Kidney tubule cell (primary cell): Measurements from ENCODE around the gene SLC22A7.
A peak's percentile ranks its signal among the peaks of the same experiment; 100 is the strongest.

Source experiments
- DNase-seq: peaks from one replicate; pipeline ENCODE4 v3.0.0-alpha.2; 2018; ENCODE audit warnings: low spot score

SLC22A7 gene

DNA sequence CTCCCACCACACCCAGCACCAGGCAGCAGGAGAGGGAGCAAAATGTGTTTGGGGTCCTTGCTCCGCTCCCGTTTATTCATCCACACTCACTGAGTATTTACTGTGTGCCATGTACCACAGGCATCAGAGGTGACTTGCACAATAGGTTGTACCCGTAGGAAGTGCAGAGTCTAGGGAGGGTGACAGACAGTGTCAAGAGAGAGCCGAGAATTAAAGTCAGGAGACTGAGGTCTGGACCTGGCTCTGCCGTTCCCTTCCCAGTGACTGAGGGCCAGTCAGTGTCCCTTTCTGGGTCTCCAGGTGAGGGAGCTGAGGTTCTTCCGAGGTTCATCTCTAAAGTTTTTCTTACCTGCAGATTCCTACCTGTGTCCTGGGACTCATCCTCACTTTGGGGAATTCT is 32.5 kb upstream of the SLC22A7 start:
- DNase-seq, result no peak

GRCh38 chr6:43267619-43268354 is 30.3 kb upstream of the SLC22A7 start:
- no peak for DNase-seq

DNA sequence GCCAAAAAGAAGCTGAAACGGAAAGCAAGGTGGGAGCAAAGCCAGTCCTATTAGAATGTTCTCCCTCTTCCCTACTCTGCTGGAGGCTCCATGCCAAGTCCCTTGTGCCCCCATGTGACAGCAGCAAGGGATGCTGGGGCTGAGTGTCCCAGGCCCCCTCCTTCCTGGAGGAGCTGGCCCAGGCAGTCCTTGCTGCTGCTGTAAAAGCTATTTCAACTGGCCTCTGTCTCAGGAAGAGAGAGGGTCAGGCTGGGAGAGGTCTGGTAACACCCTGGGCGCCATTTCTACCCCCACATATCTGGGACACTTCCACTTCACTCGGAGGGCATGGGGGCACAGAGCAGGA is 29.7 kb upstream of the SLC22A7 start:
- no peak for DNase-seq

DNA sequence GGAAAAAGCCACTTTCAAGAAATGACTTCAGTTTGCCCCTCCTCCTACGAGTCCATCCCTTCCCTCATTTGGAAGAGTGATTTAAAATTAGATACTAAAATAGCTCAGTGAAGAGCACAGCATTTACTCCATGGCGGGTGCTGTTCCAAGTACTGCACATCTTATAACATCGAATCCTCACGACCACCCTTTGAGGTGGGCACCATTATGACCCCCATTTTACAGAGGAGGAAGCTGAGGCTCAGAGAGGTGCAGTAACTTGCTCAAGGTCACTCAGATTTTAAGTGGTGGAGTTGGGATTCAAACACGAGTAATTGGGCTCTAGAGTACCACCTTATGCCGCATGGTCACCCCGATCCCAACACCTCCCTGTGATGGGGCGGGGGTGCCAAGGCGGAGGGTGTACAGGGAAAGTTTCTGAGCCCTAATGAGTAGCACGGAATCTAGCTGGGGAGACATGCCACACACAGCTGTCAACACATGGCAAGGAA is 29.2 kb upstream of the SLC22A7 start:
- no peak for DNase-seq

DNA sequence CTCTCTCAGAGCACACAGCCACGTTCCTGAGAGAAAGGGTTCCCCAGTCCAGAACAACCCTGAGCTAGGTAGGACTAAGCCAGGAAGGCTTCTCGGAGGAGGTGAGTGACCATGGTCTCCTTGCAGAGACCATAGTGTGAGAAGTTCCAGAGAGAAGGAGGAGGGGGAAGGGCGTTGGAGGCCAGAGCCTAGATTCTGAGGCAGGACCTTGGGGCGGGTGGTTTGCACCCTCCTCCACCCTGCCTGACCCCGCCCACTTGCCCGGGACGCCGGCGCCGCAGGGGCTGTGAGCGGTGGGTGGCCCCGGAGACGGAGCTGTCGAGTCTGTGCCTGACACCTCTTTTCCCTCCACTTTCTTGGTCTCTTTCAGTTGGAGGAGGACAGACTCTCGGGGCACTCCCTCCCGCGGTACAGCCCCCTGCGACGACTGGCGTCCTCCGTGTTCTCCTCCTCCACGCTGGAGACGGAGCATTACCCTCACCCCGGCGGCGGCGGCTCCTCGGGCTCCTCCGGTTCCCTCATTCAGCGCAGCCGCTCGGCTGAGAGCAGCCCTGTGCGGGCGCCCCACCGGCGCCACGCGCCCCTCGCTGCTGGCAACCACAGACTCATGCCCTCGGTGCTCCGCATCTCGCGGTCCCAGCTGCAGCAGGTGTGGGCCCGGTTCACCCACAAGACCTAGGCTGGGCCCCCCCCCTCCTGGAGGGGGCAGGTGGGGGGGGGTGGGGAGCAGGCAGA is 28.6 kb upstream of the SLC22A7 start:
- DNase-seq, result no peak

DNA sequence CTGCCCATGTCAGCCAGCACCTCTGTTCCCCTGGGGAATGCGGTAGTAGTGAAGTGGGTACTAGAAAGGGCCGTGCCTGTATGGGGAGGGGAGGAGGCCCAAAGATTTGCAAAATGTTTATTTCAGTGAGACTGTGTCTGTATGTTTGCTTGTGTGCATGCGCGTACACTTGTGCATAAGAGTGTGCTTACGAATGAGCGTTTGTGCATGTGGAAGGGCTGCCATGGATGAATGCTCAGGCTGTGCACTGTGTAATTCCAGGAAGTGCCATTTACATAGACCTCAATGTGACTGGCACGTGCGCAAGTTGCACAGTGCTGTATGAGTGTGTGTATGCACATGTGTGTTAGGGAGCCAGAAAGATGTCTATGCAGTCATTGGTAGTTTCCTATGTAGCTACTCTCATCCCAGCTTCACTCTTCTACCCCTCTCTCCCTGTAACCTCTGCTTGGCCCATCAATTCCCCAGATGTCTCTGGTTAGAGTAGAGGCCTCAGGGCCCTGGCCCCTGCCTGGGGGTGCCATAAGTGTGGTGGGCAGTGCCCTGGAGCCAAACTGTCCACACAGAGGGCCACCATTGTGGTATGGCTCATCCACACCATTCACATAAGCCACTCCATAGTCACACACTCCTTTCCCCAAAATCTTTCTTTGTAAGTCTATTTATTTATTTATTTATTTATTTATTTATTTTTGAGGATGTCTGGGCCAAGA is 26.8 kb upstream of the SLC22A7 start:
- DNase-seq, result peak; percentile 61

DNA sequence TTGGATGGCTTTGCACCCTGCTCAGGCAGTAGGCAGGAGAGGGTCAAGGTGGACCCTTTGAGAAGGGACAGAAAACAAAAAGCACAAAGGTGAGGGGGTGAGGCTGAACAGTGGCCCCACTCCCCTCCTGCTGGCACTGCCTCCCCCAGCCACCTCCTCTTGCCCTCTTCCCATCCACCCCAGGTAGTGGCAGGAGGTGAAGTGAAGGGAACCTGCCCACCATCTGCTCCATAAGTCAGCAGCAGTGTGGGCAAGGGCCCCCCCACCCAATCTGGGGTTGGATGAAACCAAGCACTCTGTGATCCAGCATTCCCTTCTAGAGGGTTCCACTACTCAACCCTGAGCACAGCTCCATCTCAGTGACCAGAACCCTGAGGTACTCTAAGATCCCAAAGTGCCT is 26.1 kb upstream of the SLC22A7 start:
- no peak for DNase-seq

DNA sequence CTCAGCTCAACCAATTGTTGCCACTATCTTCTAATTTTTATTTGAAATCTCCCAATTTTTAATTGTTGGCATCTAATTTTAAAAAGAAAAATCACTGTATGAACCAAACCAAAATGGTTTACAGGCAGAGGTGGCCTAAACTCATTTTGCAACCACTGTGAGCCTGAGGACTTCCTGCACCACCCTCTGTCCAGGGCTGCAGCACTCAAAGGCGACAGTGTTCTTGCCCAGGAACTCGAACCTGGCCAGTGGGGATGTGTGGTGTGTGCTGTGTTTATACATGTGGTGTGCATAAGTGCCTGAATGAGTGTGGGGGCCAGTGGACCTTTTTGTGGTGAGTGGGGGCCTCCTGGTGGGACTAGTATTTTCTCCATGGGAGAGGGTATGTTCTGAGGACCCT is 24.4 kb upstream of the SLC22A7 start:
- DNase-seq, result no peak

GRCh38 chr6:43274127-43274915 is 23.7 kb upstream of the SLC22A7 start:
- no peak for DNase-seq

GRCh38 chr6:43274916-43275597 is 23.0 kb upstream of the SLC22A7 start:
- no peak for DNase-seq

- DNase-seq, result no peak
Observed at GRCh38 chr6:43275801-43276576, 22.1 kb upstream of the SLC22A7 start.

- DNase-seq, result no peak
Observed at GRCh38 chr6:43276577-43277305, 21.3 kb upstream of the SLC22A7 start.

GRCh38 chr6:43277306-43277642 is 20.8 kb upstream of the SLC22A7 start:
- no peak for DNase-seq

- DNase-seq, result no peak
Observed at GRCh38 chr6:43277643-43278523, 20.2 kb upstream of the SLC22A7 start.

DNA sequence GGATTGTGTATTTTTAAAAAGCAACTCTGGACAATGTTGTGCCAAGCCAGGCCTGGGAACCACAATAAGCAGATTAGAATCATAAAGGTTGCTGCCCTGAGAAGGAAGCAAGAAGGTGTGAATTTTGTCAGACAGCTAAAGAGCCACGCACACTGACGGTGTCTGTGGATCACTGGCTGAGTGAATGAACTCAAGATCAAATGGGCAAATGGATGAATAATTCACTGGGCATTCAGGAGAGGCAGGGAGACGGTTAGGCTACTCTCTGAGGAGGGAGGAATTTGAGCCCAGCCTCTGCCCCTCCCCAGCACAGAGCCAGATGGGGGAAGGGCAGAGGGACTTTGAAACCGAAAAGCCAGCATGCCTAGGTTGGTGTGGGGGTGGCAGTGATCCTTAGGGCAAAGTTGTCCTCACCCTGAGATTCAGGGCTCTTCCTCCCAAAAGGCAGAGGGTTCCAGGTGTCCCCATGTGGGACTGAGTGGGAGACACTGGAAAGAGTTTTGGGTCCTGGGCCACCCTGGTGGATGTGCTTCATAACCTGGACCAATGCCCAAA is 19.5 kb upstream of the SLC22A7 start:
- DNase-seq, result peak; percentile 84

DNA sequence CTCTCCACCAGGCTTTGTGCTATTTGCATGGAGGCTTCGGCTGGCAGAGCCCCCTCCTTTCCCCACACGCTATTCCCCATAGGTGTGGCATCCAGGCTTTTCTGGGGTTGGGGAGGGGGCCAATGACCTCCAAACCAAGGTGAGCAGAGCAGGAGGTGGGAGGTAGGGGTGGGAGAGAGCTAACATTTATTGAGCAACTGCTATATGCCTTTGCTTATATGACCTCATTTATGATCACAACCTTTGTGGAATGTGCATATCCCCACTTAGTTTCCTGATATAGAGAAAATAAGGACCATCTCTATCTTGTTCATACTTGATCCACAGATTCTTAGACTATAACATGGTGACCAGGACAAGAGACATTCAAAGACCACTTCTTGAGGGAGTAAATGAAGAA is 17.8 kb upstream of the SLC22A7 start:
- no peak for DNase-seq

DNA sequence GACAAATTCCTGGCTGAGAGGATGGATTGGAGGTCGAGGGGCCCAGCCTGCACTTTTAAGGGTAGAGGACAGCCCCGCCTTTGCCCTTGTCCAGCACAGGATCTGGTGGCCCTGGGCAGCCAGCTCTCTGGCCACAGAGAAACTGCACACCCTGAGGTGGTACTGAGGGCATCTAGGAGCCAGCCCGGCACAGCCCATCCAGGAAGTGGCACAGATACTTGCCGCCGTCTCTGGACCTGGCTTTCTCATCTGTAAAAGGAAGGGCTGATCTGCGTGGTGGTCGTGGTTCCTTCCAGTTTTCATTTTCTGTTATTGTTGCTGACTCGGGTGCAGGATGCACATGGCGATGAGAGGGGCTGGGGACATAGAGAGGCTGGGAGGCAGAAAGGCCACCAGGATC is 16.0 kb upstream of the SLC22A7 start:
- no peak for DNase-seq

GRCh38 chr6:43282636-43283513 is 15.2 kb upstream of the SLC22A7 start:
- no peak for DNase-seq
